HG03064 (cell line): Measurements from ENCODE around the gene DUSP28.
"Not testable (repeated sequence)": the region's sequence is repeated elsewhere in the genome, so short reads cannot be mapped to it uniquely, and the experiment has no call there.

Experiments used
- ATAC-seq: cut with Tn5 transposase; IDR thresholded peaks from one replicate; pipeline ENCODE4 v1.9.1; 2021; ENCODE audit warnings: low read depth; ENCODE audit not compliant: unreplicated experiment

Gene DUSP28, protein sequence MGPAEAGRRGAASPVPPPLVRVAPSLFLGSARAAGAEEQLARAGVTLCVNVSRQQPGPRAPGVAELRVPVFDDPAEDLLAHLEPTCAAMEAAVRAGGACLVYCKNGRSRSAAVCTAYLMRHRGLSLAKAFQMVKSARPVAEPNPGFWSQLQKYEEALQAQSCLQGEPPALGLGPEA

DNA sequence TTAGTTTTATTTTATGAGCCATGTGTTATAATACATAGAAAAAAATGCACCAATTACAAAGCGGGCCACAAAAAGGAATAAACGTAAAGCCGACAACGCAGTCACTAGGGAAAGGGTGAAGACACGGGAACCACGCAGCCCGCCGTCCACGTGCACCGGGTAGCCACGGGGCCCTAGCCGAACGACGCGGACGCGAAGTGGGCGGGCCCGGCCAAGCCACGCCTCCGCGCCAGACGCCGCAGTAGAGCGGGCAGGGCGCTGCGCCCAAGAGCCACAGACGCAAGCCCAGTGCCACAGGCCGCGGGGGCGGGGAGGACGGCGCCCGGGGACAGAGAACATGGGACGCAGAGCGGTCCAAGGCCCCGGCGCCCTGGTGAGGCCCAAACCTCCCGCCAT lies at the start of gene DUSP28:
Gene DUSP28 (plus strand): TSS at position 274 of the 396 bp plus-strand sequence. CDS start 328 bp downstream, outside the sequence.
- ATAC-seq: peak; percentile 54

DNA sequence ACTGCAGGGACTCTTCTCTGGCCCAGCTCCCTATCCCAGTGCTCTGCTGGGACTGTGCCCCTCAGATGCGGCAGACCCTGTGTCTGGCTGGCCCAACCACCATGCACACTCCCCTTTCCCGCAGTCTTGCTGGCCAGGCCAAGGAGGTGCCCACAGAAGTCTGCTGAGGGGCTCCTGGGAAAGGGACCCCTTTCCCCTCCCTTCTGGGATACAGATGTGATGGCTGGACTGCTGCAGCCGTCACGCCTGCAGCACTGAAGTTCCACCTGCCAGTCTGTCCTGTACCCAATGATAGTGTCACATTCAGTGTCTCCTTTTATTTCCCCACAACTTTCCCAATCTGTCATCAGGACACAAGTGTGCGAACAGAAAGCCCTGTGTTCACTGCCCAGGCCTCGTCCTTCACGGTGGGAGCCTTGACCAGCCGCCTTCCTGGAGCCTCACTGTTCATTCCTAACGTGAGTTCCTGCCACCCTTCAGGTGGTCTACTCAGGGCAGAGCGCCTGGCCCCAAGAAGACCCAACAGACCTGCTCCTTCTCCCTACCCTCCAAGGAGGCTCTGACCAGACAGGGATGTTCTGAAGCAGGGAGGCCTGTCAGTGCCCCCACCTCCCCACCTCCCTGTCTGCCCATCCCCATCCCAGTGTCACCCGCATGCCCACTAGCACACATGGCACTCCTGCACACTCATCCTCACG lies 49.5 kb upstream of the DUSP28 start:
- ATAC-seq: no peak

DNA sequence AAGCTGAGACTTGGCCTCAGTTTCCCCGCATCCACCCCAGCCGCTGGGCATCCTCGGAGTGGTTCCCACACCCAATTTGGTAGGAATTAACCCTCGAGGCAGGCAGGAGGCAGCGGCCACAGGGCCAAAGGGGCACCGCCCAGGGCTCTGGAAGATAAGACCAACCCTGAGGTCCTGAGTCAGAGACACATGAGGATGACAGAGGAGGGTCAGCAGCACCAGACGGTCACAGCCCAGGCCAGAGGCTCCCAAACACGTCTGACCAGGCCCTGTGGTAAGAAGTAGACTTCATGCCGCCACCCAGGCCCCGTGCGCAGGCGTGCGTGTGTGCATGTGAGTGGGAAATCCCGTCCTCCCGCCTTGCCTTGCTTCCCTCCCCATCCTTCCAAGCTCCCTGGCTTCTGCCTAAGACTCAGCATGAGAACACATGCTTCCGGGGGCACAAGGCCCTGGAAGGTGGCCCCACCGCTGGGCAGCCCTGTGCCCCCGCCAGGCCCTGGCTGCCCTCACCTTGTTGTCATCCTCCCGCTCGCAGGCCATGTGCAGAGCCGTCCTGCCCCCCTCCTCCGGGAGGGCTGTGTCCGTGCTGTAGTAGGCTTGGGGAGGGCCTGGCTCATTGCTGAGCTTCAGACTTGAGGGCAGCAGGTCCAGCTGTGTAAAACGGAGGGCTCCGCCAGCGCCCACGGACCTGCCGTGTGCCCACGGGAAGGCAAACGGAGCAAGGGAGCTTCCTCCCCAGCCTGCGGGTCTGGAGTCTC lies 48.6 kb upstream of the DUSP28 start:
- no peak for ATAC-seq

DNA sequence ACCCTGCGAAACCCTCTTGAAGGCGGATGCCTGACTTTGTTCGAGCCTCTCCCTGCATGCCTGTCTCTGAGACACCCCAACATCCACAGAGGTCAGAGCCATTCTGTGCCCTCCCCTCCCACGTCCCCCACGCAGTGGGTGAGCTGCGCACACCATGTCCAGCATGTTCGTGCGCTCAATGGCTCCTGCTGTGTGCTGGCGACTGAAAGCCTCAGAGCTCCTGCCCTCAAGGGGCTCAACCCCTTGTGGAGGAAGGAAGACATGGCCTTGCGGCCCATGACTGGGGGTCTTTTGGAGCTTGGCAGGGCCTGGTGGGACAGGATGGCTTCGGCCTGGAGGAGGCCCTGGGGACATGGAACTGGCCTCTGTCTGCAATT lies 48.1 kb upstream of the DUSP28 start:
- ATAC-seq: no peak

DNA sequence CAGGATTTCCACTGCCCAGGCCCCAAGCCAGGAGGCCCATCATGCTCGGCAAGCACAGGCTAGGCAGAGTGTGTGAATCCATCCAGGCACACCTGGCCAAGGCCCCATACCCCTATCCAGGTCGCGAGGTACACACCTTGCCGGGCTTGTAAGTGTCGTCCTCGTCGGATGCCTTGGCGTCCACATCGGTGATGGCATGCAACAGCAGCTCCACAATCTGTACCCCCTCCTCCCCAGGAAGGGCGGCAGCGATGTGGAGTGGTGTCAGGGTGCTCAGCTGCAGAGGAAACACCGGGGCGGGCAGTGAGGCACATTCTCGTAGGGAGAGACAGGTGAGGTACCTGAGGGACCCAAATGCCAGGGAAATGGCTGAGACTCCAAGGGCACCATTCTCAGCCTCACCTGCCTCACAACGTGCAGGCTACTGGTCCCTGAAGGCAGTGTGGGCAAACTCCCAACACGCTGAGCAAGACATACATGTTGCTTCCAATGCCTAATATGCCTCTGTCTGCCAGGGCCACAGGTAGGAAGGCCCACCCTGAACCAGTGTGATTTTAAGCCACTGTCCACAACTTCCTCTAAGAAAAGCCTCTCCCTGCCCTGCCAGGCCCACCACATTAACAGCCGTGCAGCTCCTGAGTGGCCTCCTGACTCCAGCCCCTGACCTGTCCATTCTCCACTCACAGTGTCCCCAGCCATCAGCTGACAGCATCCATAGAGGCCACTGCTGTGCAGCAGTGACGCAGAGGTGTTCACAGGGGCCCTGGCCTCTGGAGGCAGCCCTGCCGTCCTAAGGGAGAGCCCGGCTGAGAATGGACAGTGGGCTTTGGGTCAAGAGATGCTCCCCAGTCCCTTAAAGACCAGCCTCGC lies 47.3 kb upstream of the DUSP28 start:
- ATAC-seq: no peak

DNA sequence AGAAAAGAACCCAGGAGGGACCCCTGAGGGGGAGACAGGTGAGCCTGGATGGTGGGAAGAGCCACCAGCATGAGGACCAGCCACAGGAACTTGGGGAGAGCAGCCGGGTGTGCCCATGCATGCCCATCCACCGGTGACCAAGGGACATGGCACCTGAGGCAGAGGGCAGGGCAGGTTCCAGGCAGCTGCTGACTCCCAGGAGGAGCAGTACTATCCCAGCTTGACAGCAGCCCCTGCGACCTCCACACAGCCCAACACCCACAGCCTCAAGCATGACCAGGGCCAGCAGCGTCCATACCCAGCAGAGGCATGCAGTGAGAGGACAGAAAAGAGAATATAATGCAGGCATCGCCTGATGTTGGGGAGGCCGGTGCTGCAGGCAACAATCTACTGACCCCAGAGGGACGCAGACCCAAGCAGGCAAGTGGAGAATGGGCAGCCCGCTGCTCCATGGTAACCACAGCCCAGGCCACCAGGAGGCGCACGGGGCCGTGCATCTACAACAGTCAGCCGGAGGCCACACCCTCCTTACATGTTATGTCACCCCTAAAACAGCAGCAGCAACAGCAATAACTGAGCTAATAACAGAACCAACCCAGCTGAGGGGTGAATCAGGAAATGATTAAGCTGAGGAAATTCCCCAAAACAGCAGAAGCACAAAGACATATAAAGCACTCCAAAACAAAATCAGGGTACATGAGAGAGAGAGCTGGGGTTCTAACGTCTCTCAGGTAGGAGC lies 46.4 kb upstream of the DUSP28 start:
- ATAC-seq: peak; percentile 85

DNA sequence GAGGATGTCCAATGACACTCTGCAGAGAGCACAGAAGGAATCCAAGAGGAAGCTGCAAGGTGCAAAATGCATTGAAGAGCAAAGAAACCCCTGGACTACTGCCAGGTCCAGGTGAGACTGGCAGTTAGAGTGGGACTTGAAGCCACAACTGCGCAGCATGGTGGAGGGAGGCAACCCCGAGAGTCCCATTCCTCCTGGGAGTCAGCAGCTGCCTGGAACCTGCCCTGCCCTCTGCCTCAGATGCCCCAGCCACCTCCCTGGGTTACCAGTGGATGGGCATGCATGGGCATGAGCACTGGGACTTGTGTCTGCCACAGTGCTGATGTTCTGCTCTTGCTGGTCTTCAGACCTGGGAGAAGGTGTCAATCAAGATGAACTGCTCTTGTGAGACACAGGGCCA lies 45.5 kb upstream of the DUSP28 start:
- no peak for ATAC-seq

DNA sequence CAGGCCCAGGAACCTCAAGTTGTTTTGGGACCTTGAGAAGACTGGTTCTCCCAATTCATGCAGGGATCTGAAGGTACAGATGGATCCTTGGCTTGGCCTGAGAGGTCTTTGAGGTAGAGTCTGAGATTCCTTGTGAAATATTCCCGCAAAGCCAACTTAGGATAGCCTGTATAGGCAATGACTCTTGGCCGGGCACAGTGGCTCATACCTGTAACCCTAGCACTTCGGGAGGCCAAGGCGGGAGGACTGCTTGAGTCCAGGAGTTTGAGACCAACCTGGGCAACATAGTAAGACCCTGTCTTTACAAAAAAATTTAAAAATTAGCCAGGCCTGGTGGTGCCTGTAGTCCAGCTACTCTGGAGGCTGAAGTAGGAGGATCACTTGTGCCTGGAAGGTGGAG lies 42.8 kb upstream of the DUSP28 start:
- no peak for ATAC-seq

DNA sequence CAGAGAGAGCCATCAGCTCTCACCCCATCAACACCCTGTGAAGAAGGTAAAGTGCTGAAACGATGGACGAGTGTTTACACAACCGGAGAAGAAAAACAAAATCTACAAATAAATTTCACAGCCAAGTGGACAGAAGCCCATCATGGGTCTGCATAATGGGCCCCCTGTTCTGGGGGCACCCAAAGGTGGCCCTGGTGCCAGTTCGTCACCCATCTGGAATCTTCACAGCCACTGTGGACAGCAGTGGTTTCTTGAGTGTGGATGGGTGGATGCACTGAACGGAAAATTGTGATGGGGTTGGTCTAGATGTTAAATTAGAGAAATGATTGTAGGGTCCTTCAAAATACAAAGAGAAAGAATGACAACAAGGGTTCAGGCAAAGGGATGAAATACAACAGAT lies 41.2 kb upstream of the DUSP28 start:
- ATAC-seq: no peak

DNA sequence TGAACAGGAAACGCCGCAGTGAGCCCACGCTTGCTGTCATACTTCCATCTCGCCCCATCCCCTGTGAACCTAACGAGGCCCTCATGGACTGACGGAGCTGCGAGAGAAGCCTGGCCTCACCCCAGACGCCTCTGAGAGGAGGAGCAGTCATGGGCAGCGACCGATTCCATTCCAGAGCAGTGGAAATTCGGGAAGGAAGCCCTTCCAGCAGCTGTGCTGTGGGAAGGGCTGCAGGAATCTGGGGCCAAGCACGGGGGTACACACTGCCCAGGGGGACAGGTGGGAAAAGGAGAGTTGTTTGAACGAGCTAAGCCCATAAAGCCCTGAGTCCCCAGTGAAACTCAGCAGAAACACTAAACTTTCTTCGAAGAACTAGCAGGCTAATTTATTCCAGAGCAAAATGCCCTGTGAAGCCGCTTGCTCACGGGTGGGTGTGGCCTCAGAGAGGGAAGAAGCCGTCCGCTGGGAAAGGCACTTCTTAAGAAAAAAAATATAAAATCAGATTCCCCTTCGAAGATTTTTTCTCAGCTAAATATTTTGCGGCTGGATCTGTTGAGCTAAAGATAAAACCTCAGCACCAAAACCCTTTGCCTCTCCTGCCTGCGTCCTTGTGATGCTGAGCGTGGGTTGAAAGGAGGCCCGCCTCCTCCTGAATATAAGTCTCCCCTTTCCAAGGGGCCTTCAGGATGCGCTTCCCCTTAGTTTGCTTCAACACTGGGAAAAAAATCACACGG lies 40.6 kb upstream of the DUSP28 start:
- no peak for ATAC-seq

DNA sequence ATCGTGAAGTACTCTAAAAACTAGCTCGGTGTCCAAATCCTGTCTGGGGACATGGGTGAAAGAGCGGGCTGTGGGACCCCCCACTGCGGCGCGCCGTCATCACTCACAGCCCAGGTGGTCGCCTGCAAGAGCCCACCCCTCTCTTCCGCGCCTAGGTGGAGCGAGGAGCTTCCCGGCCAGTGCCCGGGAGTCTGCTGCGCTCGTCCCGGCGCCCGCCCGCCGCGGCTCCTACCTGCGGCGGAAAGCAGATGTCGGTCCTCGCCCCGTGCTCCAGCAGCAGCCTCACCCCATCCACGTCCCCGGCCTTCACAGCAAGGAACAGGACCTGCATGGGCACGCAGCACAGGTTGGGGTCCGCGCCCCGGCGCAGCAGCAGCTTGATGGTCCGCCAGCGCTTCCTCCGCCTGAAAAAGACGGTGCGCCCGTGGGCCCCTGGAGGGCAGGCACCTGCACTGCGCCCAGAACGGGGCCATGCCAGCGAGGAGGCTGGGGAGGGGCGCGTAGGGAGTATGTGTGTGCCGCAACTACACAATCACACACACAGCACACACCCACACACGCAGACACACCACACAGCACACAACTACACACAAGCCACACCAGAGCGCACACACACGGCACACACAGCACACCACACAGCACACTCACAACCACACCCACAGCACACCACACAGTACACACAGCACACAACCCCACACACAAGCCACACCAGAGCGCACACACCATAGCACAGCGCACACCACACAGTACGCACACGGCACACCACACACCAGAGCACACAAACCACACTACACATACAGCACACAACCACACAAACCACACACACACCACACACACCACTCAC lies 39.8 kb upstream of the DUSP28 start:
- ATAC-seq: no peak

DNA sequence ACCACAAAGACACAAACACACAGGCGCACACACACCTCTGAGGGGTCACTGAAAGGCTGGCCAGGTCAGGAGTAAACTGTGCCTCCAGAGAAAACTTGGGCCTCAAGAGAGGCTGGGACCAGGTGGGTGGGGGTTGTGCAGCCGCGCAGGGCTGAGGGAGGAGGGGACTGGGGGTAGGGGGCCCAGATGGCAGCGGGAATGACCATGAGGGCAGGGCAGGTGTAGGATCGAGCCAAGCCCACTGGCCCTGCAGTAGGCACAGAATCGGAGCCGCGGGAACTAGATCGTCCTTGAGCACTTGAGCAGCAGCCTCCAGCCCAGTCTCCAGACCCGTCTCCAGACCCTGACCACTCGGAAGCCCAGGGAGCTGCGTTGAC lies 39.2 kb upstream of the DUSP28 start:
- no peak for ATAC-seq

DNA sequence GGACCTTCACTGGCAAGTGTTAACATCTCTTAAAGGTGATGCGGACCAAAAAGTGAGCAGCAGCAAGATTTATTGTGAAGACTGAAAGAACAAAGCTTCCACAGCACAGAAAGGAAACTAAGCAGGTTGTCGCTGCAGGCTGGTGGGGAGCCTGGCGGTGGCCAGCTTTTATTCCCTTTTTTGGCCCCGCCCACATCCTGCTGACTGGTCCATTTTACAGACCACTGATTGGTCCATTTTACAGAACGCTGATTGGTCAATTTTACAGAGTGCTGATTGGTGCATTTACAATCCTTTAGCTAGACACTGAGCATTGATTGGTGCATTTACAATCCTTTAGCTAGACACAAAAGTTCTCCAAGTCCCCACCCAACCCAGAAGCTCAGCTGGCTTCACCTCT lies 38.3 kb upstream of the DUSP28 start:
- not testable (repeated sequence) for ATAC-seq

DNA sequence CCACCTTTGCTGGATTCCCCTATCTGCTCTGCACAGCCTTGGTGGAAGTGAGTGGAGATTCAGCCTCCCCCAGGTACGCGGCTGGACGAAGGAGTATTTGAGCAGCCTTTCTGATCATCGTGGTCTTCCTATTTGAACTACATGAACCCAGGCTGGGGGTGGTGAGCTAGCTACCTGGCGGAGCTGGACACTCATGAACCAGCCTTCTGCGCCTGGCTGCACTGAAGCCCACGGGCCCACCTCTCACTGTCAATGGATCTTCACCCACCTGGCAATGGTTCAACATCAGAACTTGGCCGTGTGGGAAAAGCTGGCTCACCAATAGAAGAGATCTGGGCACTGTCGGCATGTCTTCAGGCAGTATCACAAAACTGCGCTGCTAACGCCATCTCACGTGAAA lies 37.8 kb upstream of the DUSP28 start:
- no peak for ATAC-seq

DNA sequence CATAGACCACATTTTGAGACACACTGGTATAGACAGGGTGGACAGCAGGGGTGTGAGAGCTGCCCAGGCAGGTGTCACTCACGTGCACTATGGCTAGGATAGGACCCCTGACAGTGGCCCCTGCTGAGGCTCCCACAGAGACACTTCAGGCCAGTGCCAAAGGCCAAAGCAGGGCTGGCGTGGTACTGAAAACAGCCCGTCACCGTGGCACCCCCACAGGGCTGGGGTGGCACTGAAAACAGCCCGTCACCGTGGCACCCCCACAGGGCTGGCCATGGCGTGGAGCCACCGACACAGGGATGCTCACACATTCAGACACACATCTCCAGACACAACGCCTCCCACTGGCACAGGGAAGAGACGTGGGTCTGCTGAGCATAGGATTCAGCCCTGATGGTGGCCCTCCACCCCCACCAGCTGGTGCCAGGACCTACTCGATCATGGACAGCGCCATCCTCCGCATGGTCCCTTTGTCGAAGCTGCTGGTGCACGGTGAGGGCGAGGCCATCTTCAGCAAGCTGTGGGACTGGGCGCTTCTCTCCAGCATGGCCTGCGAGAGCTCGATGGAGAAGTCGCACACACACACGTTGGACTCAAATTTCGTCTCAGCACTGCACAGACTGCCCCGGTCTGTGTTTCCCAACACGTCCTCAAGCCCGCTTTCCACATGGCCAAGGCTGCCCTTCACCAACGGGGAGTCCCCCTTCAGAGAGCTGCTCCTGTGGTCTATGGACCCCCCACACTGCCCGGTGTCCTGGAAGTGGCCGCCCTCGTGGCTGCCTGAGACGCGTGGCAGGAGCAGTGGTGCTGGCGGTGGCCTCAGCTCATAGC lies 36.5 kb upstream of the DUSP28 start:
- no peak for ATAC-seq

DNA sequence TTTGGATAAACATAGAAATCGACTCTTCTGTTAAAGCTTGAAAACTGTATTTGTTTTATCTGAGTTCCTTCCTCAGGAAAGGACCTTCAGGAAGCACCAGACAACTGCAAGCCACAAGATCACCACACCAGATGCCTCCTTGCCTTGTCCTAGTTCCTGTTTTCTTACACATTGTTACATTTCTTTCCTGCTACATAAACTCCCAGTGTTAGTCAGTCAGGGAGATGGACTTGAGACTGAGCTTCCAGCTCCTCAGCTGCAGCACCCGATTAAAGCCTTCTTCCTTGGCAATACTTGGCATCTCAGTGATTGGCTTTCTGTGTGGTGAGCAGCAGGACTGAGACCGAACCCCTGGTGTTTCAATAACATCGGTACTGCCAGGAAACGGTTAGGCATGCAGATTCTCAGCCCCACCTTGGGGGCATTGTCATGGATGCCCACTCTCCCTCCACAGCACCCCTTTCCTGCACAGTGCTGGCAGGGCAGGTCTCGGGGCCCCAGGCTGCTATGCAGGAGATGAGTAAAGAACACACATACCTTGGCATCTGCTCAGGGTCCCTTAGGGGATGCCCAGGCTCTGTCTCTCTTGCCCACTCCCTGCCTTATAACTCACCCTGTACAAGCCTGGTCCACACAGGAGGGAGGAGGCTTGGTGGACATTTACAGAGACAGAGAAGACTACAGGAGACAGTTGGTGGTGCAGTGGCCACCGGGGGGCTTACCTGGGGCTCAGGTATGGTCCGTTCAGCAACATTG lies 35.0 kb upstream of the DUSP28 start:
- ATAC-seq: no peak

DNA sequence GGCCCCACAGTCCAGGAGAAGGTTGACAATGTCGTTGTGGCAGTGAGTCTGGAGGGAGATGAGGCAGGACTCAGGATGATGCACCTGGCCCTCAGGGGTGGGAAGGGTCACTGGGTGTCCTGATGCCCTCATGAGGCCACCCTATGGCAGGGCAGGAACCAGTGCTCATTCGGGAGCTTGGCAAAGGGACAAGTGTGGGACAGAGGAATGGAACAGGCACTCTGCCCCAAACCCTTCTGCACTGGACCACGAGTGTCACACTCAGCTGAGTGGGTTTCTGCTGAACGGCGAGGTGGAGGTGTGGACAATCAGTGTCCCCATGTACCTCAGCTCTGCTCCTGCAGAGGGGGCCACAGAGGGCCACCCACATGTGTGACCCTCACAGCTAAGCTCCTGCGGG lies 34.4 kb upstream of the DUSP28 start:
- ATAC-seq: no peak
